Lower lobe of right lung (tissue), 2 donors: Measurements from ENCODE around the gene PIK3R1. TPM values are rescaled to one million over a fixed set of nuclear protein-coding genes. Genes with fewer than 3 reads are reported as not detected.

Experiments used
- ATAC-seq, 2 donors: fragments of 200-7000 bp; cut with Tn5 transposase; one replicate each; pipeline ENCODE4 v1.9.1; 2020 to 2022; ENCODE audit warnings: mild to moderate bottlenecking in 2 of 2, moderate library complexity in 2 of 2
- DNase-seq: peaks from one replicate; pipeline ENCODE4 v3.0.0-alpha.2; 2020
- H3K27ac ChIP-seq: fragments of 200-600 bp; one replicate; pipeline ENCODE4 v1.8.0; 2022
- H3K27me3 ChIP-seq: fragments of 200-600 bp; one replicate; pipeline ENCODE4 v1.8.0; 2022; ENCODE audit warnings: low read depth
- H3K36me3 ChIP-seq: fragments of 200-600 bp; one replicate; pipeline ENCODE4 v1.8.0; 2022; ENCODE audit warnings: mild to moderate bottlenecking
- H3K4me1 ChIP-seq: fragments of 200-600 bp; one replicate; pipeline ENCODE4 v1.8.0; 2022
- H3K4me3 ChIP-seq: fragments of 200-600 bp; one replicate; pipeline ENCODE4 v1.8.0; 2022; ENCODE audit warnings: mild to moderate bottlenecking
- H3K9me3 ChIP-seq: fragments of 200-600 bp; one replicate; pipeline ENCODE4 v1.8.0; 2022
- intact Hi-C: fragments of 100-400 bp; cut with DNase I; formaldehyde crosslinking; loops from one replicate; pipeline ENCODE4 v1.11.0; 2022
- total RNA-seq: library from RNA; stranded (reverse); fragmentation: NEBNext Ultra II Directional; extraction: Animal tissue kit (Norgen Biotek cat#: 25700); gene quantifications from one replicate; pipeline ENCODE4 v1.2.1, GENCODE V29; 2021
- TF ChIP-seq, protein P1 (sequence below): fragments of 200-600 bp; IDR thresholded peaks from one replicate; pipeline ENCODE4 v1.8.0; 2022; ENCODE audit warnings: antibody characterized with exemption, mild to moderate bottlenecking
- donor health status: DM: no; HTN: yes; CAD: no; lungs with severe emphysema.

The PIK3R1 gene
- total RNA-seq, 1 donor from 2014 or later, result 122 TPM

- no peaks in the 10 kb centered on the region for H3K9me3 ChIP-seq
- no peaks in the 10 kb centered on the region for H3K27me3 ChIP-seq
- no peak overlapping the region for H3K4me3 ChIP-seq
- intact Hi-C loops, result no loop called here
- no peak overlapping the region for H3K27ac ChIP-seq
- peaks cover 17% of the 10 kb centered on the region for H3K4me1 ChIP-seq
- DNase-seq (no peak), ATAC-seq (no peak)
- TF ChIP-seq, protein P1, sequence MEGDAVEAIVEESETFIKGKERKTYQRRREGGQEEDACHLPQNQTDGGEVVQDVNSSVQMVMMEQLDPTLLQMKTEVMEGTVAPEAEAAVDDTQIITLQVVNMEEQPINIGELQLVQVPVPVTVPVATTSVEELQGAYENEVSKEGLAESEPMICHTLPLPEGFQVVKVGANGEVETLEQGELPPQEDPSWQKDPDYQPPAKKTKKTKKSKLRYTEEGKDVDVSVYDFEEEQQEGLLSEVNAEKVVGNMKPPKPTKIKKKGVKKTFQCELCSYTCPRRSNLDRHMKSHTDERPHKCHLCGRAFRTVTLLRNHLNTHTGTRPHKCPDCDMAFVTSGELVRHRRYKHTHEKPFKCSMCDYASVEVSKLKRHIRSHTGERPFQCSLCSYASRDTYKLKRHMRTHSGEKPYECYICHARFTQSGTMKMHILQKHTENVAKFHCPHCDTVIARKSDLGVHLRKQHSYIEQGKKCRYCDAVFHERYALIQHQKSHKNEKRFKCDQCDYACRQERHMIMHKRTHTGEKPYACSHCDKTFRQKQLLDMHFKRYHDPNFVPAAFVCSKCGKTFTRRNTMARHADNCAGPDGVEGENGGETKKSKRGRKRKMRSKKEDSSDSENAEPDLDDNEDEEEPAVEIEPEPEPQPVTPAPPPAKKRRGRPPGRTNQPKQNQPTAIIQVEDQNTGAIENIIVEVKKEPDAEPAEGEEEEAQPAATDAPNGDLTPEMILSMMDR, result no peak
- H3K36me3 ChIP-seq, result no peaks in the 10 kb centered on the region
Measured at GRCh38 chr5:68330574-68330973, 115.0 kb downstream of the PIK3R1 start.

- no peaks in the 10 kb centered on the region for H3K27me3 ChIP-seq
- H3K36me3 ChIP-seq, result no peaks in the 10 kb centered on the region
- H3K9me3 ChIP-seq, result no peaks in the 10 kb centered on the region
- peaks cover 17% of the 10 kb centered on the region for H3K4me1 ChIP-seq
- ATAC-seq (peak; percentile 73 to 74), DNase-seq (no peak)
- intact Hi-C loops, result no loop called here
- no peak overlapping the region for H3K4me3 ChIP-seq
- no peak overlapping the region for H3K27ac ChIP-seq
- TF ChIP-seq, protein P1, result no peak
Measured at GRCh38 chr5:68331192-68332079, 115.9 kb downstream of the PIK3R1 start.

DNA sequence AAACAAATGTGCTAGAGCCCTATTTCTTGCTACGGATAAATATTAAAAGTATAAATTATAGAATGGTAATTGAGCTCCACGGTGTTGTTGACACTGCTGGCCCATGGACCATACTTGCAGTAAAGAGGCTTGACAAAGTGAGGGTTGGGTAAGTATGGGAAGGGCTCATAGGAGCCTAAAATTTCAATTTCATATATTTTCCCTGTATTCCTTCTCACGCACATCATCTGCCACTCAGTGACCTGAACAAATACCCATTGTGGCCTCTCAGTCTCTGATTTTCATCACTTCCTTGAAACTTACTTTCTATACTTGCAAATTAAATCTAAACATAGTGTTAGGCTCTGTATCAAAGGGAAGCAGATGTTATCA, 116.5 kb downstream of the PIK3R1 start:
- no peaks in the 10 kb centered on the region for H3K9me3 ChIP-seq
- ATAC-seq (no peak), DNase-seq (no peak)
- H3K27ac ChIP-seq, result no peak overlapping the region
- H3K36me3 ChIP-seq, result no peaks in the 10 kb centered on the region
- TF ChIP-seq, protein P1, result no peak
- intact Hi-C loops, result no loop called here
- H3K4me3 ChIP-seq, result no peak overlapping the region
- peaks cover 17% of the 10 kb centered on the region for H3K4me1 ChIP-seq
- no peaks in the 10 kb centered on the region for H3K27me3 ChIP-seq

GRCh38 chr5:68332556-68332955, 117.0 kb downstream of the PIK3R1 start:
- no peak for ATAC-seq
- TF ChIP-seq, protein P1, result no peak

GRCh38 chr5:68333649-68334552, 118.3 kb downstream of the PIK3R1 start:
- Histone ChIP-seq H3K27me3 (no peaks in the 10 kb centered on the region), H3K9me3 (no peaks in the 10 kb centered on the region), H3K36me3 (no peaks in the 10 kb centered on the region), H3K4me1 (peaks cover 17% of the 10 kb centered on the region), H3K4me3 (no peak overlapping the region), H3K27ac (no peak overlapping the region)
- ATAC-seq (peak; percentile 22 to 44), DNase-seq (no peak)
- intact Hi-C loops, result no loop called here
- TF ChIP-seq, protein P1, result no peak

More at GRCh38 chr5:68332556-68332955, 117.0 kb downstream of the PIK3R1 start:
- peaks cover 17% of the 10 kb centered on the region for H3K4me1 ChIP-seq
- no peaks in the 10 kb centered on the region for H3K9me3 ChIP-seq
- intact Hi-C loops, result no loop called here
- DNase-seq, result no peak
- no peak overlapping the region for H3K27ac ChIP-seq
- no peaks in the 10 kb centered on the region for H3K27me3 ChIP-seq
- H3K36me3 ChIP-seq, result no peaks in the 10 kb centered on the region
- no peak overlapping the region for H3K4me3 ChIP-seq
